Bronchial epithelial cell (primary cell): ENCODE results near the gene CFTR. TPM values are rescaled to one million over a fixed set of nuclear protein-coding genes. Genes with fewer than 3 reads are reported as not detected.

ENCODE experiments used
- DNase-seq: peaks from one replicate; pipeline ENCODE4 v3.0.0-alpha.2; 2010; ENCODE audit warnings: low read depth
- FAIRE-seq: peaks from 2 replicates; lab custom pipeline; 2011; peaks lifted over from hg19 to GRCh38; lab: Jason Lieb, UNC
- H3K27me3 ChIP-seq: 2 replicates; pipeline ENCODE4 v1.5.1; 2011; ENCODE audit warnings: low read length; ENCODE audit not compliant: control insufficient read depth, insufficient read depth
- H3K36me3 ChIP-seq: 2 replicates; pipeline ENCODE4 v1.5.1; 2011; ENCODE audit warnings: low read length; ENCODE audit not compliant: control insufficient read depth, insufficient read depth
- H3K4me3 ChIP-seq: 2 replicates; pipeline ENCODE4 v1.5.1; 2011; ENCODE audit warnings: mild to moderate bottlenecking, low read depth, low read length, control low read depth
- total RNA-seq: library from RNA; depleted of rRNA; stranded (reverse); fragments of >200 nt; gene quantifications from 2 replicates; pipeline ENCODE4 v1.2.1, GENCODE V29; 2014
- TF ChIP-seq, protein P1 (sequence below): IDR thresholded peaks from 2 replicates; pipeline ENCODE4 v1.5.1; 2011; ENCODE audit warnings: mild to moderate bottlenecking, moderate library complexity, low read length, control low read depth, inconsistent platforms; ENCODE audit not compliant: insufficient read depth, severe bottlenecking

Gene CFTR
- total RNA-seq, 1 donor from 2014 or later, result under 0.01 TPM

- H3K36me3 ChIP-seq, result no peaks in the 10 kb centered on the region
- H3K4me3 ChIP-seq, result no peak overlapping the region
- TF ChIP-seq, protein P1, sequence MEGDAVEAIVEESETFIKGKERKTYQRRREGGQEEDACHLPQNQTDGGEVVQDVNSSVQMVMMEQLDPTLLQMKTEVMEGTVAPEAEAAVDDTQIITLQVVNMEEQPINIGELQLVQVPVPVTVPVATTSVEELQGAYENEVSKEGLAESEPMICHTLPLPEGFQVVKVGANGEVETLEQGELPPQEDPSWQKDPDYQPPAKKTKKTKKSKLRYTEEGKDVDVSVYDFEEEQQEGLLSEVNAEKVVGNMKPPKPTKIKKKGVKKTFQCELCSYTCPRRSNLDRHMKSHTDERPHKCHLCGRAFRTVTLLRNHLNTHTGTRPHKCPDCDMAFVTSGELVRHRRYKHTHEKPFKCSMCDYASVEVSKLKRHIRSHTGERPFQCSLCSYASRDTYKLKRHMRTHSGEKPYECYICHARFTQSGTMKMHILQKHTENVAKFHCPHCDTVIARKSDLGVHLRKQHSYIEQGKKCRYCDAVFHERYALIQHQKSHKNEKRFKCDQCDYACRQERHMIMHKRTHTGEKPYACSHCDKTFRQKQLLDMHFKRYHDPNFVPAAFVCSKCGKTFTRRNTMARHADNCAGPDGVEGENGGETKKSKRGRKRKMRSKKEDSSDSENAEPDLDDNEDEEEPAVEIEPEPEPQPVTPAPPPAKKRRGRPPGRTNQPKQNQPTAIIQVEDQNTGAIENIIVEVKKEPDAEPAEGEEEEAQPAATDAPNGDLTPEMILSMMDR, result no peak
- H3K27me3 ChIP-seq, result no peaks in the 10 kb centered on the region
- DNase-seq, result no peak
- no peak for FAIRE-seq
Observed at GRCh38 chr7:117639966-117640365, 160.1 kb downstream of the CFTR start.

- no peak for FAIRE-seq
- H3K4me3 ChIP-seq, result no peak overlapping the region
- no peaks in the 10 kb centered on the region for H3K27me3 ChIP-seq
- TF ChIP-seq, protein P1, result no peak
- no peaks in the 10 kb centered on the region for H3K36me3 ChIP-seq
- DNase-seq, result peak; percentile 64
Observed at GRCh38 chr7:117640465-117640864, 160.6 kb downstream of the CFTR start.

DNA sequence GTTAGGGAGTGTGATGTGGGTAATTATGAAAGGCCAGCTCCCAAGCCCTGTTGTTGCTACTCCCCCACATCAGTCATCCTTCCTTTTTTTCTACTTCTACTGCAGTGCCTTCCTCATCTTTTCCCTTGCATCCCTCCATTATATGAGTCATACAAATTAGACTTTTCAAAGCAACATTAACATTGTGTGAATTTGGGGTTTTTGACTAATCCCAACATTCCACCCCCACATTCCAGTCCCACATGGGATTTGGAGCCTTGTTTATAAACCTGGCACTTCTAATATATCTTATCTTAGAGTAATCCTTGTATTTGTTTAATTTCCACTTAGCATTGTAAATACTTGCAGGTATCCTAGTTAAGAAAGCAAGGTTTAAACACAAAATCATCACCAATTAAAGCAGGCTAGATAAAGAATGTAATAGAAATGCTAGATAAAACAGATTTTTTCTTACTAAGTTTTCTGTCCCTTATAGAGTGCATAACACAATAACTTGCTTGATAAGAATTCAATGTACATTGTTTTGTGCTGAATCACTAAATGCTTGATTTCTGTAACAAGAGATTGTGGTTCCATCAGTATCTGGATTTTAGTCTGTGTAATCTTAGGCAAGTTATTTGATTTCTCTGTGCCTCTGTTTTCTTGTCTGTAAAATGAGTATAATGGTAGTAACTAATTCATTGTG lies 165.8 kb downstream of the CFTR start:
- TF ChIP-seq, protein P1, result no peak
- DNase-seq, result peak; percentile 73
- H3K36me3 ChIP-seq, result no peaks in the 10 kb centered on the region
- FAIRE-seq, result no peak
- H3K4me3 ChIP-seq, result no peak overlapping the region
- H3K27me3 ChIP-seq, result no peaks in the 10 kb centered on the region

GRCh38 chr7:117648203-117648866 lies 168.5 kb downstream of the CFTR start:
- DNase-seq (peak; percentile 8), FAIRE-seq (no peak)
- TF ChIP-seq, protein P1, result no peak
- Histone ChIP-seq H3K27me3 (no peaks in the 10 kb centered on the region), H3K36me3 (no peaks in the 10 kb centered on the region), H3K4me3 (no peak overlapping the region)

DNA sequence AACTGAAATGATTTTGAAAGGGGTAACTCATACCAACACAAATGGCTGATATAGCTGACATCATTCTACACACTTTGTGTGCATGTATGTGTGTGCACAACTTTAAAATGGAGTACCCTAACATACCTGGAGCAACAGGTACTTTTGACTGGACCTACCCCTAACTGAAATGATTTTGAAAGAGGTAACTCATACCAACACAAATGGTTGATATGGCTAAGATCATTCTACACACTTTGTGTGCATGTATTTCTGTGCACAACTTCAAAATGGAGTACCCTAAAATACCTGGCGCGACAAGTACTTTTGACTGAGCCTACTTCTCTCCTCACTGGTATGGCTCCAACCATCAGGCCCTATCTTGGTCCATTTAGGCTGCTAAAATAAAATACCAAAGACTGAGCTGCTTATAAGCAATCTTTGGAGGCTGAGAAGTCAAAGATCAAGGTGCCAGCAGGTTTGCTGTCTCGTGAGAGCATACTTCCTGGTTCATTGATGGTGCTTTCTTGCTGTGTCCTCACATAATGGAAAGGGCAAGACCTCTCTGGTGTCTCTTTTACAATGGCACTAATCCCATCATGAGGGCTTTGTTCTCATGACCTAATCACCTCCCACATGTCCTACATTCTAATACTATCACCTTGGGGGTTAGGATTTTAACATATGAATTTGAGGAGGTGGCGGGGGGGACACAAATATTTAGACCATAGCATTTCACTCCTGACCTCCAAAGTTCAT lies 173.3 kb downstream of the CFTR start:
- Histone ChIP-seq H3K36me3 (no peaks in the 10 kb centered on the region), H3K4me3 (no peak overlapping the region), H3K27me3 (no peaks in the 10 kb centered on the region)
- TF ChIP-seq, protein P1, result no peak
- DNase-seq, result no peak
- no peak for FAIRE-seq
